SU-DHL-6 (cell line): ENCODE measurements around the gene TMEM203.

Source experiments
- CTCF ChIP-seq: fragments of 200-600 bp; sonication (generic); IDR thresholded peaks from one replicate; pipeline ENCODE4 v1.5.1; 2017; ENCODE audit warnings: antibody characterized with exemption, mild to moderate bottlenecking, low read length, moderate library complexity; ENCODE audit not compliant: insufficient read depth, poor library complexity, severe bottlenecking
- EZH2phosphoT487 ChIP-seq: fragments of 200-600 bp; sonication (generic), shearing (Covaris generic); conservative IDR thresholded peaks from 2 replicates; pipeline ENCODE4 v1.6.1; 2018; ENCODE audit warnings: mild to moderate bottlenecking, antibody characterized with exemption, low read length, moderate library complexity, mixed read lengths

- TF ChIP-seq CTCF (no peak), EZH2phosphoT487 (no peak)
Observed at GRCh38 chr9:137205126-137206069, at the start of gene TMEM203, which contains the start of gene NDOR1.
